TTC549 (cell line): ENCODE measurements around the gene PEX11G.

ENCODE experiments used
- FAIRE-seq: peaks from 2 replicates; lab custom pipeline; 2012; peaks lifted over from hg19 to GRCh38; lab: Jason Lieb, UNC

The PEX11G gene

DNA sequence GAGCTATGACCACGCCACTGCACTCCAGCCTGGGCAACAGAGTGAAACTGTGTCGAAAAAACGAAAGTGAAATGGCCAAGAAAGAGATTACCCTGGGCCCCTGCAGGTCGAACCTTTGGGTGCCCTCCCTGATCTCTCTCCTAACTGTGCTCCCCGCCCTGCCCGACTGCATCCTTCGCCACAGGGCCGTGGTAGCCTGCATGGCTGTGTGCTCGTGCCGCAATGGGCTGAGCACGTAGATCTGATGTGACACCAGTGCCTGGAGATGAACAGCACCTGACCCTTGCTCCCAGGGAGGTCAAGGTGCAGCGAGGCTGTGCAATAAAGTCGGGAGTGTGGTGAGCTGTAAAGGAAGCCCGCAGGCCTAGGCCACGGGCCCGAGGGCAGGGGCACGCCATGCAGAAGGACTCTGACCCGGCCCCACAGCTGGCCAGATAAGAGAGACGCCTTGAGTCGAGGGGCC, 60.2 kb downstream of the PEX11G start:
- FAIRE-seq: no peak

DNA sequence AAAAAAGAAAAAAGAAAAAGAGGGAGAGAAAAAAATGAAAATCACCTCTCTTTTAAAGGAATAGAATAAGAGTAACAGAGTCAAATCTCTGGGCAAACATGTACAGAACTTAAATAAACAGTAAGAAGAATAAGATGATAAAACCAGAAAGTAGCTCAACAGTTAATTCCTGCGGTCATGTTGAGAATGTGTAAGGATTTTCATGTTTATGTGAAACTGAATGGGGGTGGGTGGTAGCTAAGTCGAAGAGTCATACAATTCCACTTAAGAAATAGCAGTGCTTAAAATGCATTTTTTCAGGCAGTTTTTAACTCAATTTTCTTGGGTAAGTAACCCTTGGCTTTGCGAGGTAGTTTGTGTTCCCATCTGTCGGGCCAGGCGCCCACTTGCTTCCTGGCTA, 60.9 kb downstream of the PEX11G start:
- no peak for FAIRE-seq

DNA sequence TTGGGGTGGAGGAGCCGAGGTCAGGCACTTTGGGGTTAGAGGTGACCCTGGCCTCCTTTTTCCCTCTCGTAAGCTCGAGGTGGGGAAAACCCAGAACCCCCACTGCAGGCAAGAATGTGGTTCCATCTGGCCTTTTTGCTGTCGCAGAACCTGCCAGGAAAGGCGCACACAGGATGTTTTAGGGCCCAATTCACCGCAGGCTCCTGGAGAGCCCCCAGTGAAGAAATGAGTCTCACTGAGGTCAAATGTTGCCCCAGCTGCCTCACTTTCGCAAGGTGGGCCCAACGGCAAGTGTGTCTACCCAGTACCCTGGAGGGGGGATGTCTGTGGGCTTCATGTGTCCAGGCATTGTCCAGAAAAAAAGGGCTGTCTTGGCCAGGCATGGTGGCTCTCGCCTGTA, 61.8 kb downstream of the PEX11G start:
- no peak for FAIRE-seq
